H9 (cell line): ENCODE measurements around the gene RBFOX2. TPM values are rescaled to one million over a fixed set of nuclear protein-coding genes. Genes with fewer than 3 reads are reported as not detected.

Experiments used
- DNase-seq: peaks from one replicate; pipeline ENCODE4 v3.0.0-alpha.2; 2017
- H2AFZ ChIP-seq: one replicate; pipeline ENCODE4 v1.6.1; 2013; ENCODE audit warnings: mild to moderate bottlenecking, low read length, control low read depth, moderate library complexity
- H2AK5ac ChIP-seq: 2 replicates; pipeline ENCODE4 v1.6.1; 2013; ENCODE audit warnings: low read length, control low read depth, mixed read lengths; ENCODE audit not compliant: insufficient read length
- H2BK120ac ChIP-seq: one replicate; pipeline ENCODE4 v1.6.1; 2013; ENCODE audit warnings: low read depth, mild to moderate bottlenecking, low read length, control low read depth, inconsistent platforms; ENCODE audit not compliant: poor library complexity, severe bottlenecking
- H2BK12ac ChIP-seq: 2 replicates; pipeline ENCODE4 v1.6.1; 2013; ENCODE audit warnings: low read length, control low read depth, mixed read lengths, low read depth; ENCODE audit not compliant: insufficient read length
- H2BK15ac ChIP-seq: 2 replicates; pipeline ENCODE4 v1.6.1; 2013; ENCODE audit warnings: low read depth, low read length, control low read depth
- H2BK20ac ChIP-seq: one replicate; pipeline ENCODE4 v1.6.1; 2013; ENCODE audit warnings: low read depth, mild to moderate bottlenecking, low read length, control low read depth, inconsistent platforms; ENCODE audit not compliant: poor library complexity, severe bottlenecking
- H2BK5ac ChIP-seq: 2 replicates; pipeline ENCODE4 v1.6.1; 2013; ENCODE audit warnings: low read length, control low read depth, mixed read lengths; ENCODE audit not compliant: insufficient read length
- H3K14ac ChIP-seq: 2 replicates; pipeline ENCODE4 v1.6.1; 2013; ENCODE audit warnings: low read length, control low read depth; ENCODE audit not compliant: insufficient read depth
- H3K18ac ChIP-seq: 2 replicates; pipeline ENCODE4 v1.6.1; 2013; ENCODE audit warnings: low read depth, mild to moderate bottlenecking, mixed read lengths, low read length, control low read depth; ENCODE audit not compliant: insufficient read length
- H3K23ac ChIP-seq: 2 replicates; pipeline ENCODE4 v1.6.1; 2013; ENCODE audit warnings: low read length, control low read depth, mixed read lengths, low read depth; ENCODE audit not compliant: insufficient read length
- H3K23me2 ChIP-seq: 2 replicates; pipeline ENCODE4 v1.6.1; 2013; ENCODE audit warnings: low read depth, mild to moderate bottlenecking, mixed read lengths, low read length, control low read depth; ENCODE audit not compliant: insufficient read length, poor library complexity, severe bottlenecking
- H3K27ac ChIP-seq: 2 replicates; pipeline ENCODE4 v1.5.1; 2013; ENCODE audit warnings: low read length, control low read depth, mixed read lengths, low read depth; ENCODE audit not compliant: insufficient read length
- H3K27me3 ChIP-seq: 2 replicates; pipeline ENCODE4 v1.6.1; 2013; ENCODE audit warnings: low read length, control low read depth, inconsistent platforms; ENCODE audit not compliant: insufficient read depth
- H3K4ac ChIP-seq: 2 replicates; pipeline ENCODE4 v1.6.1; 2013; ENCODE audit warnings: low read depth, mild to moderate bottlenecking, control low read depth, inconsistent platforms, low read length, moderate library complexity
- H3K4me1 ChIP-seq: 2 replicates; pipeline ENCODE4 v1.6.1; 2013; ENCODE audit warnings: low read length, control low read depth, inconsistent platforms; ENCODE audit not compliant: insufficient read depth
- H3K4me2 ChIP-seq: 2 replicates; pipeline ENCODE4 v1.6.1; 2013; ENCODE audit warnings: low read length, control low read depth, mixed read lengths; ENCODE audit not compliant: insufficient read length, insufficient read depth
- H3K56ac ChIP-seq: 2 replicates; pipeline ENCODE4 v1.6.1; 2013; ENCODE audit warnings: low read depth, mild to moderate bottlenecking, mixed read lengths, low read length, control low read depth; ENCODE audit not compliant: insufficient read length
- H3K79me1 ChIP-seq: 2 replicates; pipeline ENCODE4 v1.6.1; 2013; ENCODE audit warnings: low read depth, mild to moderate bottlenecking, moderate library complexity, low read length, control low read depth, inconsistent platforms; ENCODE audit not compliant: insufficient read depth, poor library complexity, severe bottlenecking
- H3K79me2 ChIP-seq: 2 replicates; pipeline ENCODE4 v1.6.1; 2013; ENCODE audit warnings: low read length, control low read depth, inconsistent platforms; ENCODE audit not compliant: insufficient read depth
- H3K9ac ChIP-seq: 2 replicates; pipeline ENCODE4 v1.6.1; 2013; ENCODE audit warnings: low read length, control low read depth, mixed read lengths; ENCODE audit not compliant: insufficient read length; ENCODE audit errors: extremely low read depth
- H3K9me3 ChIP-seq: one replicate; pipeline ENCODE4 v1.6.1; 2013; ENCODE audit warnings: low read depth, low read length, inconsistent platforms; ENCODE audit not compliant: control insufficient read depth
- H3T11ph ChIP-seq: one replicate; pipeline ENCODE4 v1.6.1; 2013; ENCODE audit warnings: mild to moderate bottlenecking, low read length, control low read depth, inconsistent platforms
- H4K20me1 ChIP-seq: one replicate; pipeline ENCODE4 v1.6.1; 2013; ENCODE audit not compliant: control insufficient read depth, insufficient read length, insufficient read depth
- H4K5ac ChIP-seq: 2 replicates; pipeline ENCODE4 v1.6.1; 2013; ENCODE audit warnings: low read depth, mild to moderate bottlenecking, mixed read lengths, low read length, control low read depth; ENCODE audit not compliant: insufficient read length
- H4K8ac ChIP-seq: replicated peaks from 2 replicates; pipeline ENCODE4 v1.6.1; 2013; ENCODE audit warnings: low read length, control low read depth, mixed read lengths, low read depth; ENCODE audit not compliant: insufficient read length
- H4K91ac ChIP-seq: 2 replicates; pipeline ENCODE4 v1.6.1; 2013; ENCODE audit warnings: low read depth, mild to moderate bottlenecking, moderate library complexity, mixed read lengths, low read length, control low read depth; ENCODE audit not compliant: insufficient read length
- H3K27ac Mint-ChIP-seq, 3 experiments: 2 replicates in 2 of 3; 3 replicates in 1 of 3; pipeline ENCODE4 v1.8.0; 2020 to 2021; ENCODE audit warnings: mixed read lengths in 3 of 3, mild to moderate bottlenecking in 1 of 3, moderate library complexity in 1 of 3
- H3K27me3 Mint-ChIP-seq: 2 replicates; pipeline ENCODE4 v1.8.0; 2021; ENCODE audit warnings: low read depth, mild to moderate bottlenecking, moderate library complexity, mixed read lengths
- H3K36me3 Mint-ChIP-seq, 3 experiments: 2 replicates in 2 of 3; 3 replicates in 1 of 3; pipeline ENCODE4 v1.8.0; 2020 to 2021; ENCODE audit warnings: low read depth in 3 of 3, mixed read lengths in 3 of 3; ENCODE audit not compliant: insufficient read depth in 1 of 3
- H3K4me1 Mint-ChIP-seq, 2 experiments: 2 replicates each; pipeline ENCODE4 v1.8.0; 2020; ENCODE audit warnings: mixed read lengths in 2 of 2
- H3K4me3 Mint-ChIP-seq, 2 experiments: 2 replicates in 1 of 2; 3 replicates in 1 of 2; pipeline ENCODE4 v1.8.0; 2020 to 2021; ENCODE audit warnings: mild to moderate bottlenecking in 2 of 2, mixed read lengths in 2 of 2, moderate library complexity in 1 of 2
- H3K9me3 Mint-ChIP-seq, 2 experiments: 2 replicates in 1 of 2; 3 replicates in 1 of 2; pipeline ENCODE4 v1.8.0; 2020; ENCODE audit warnings: mild to moderate bottlenecking in 2 of 2, mixed read lengths in 2 of 2, moderate library complexity in 1 of 2
- CTCF ChIP-seq: fragments of 200-600 bp; sonication (generic); conservative IDR thresholded peaks from 3 replicates; pipeline ENCODE4 v1.8.0; 2021; ENCODE audit warnings: antibody characterized with exemption, mild to moderate bottlenecking
- WGBS: extraction: QIAGEN DNeasy Blood & Tissue Kit; methylation state at CpG from one replicate; pipeline ENCODE4 v1.1.7; 2013; ENCODE audit warnings: missing lambda C conversion rate, low lambda C conversion rate, mixed read lengths; ENCODE audit not compliant: insufficient read length; ENCODE audit errors: extremely low coverage; 5-methylcytosine and 5-hydroxymethylcytosine counted together
- total RNA-seq: library from RNA; stranded (reverse); gene quantifications from 2 replicates; pipeline ENCODE4 v1.2.1, GENCODE V29; 2021

The RBFOX2 gene
- total RNA-seq, 1 experiment from 2014 or later = 84.7 TPM

GRCh38 chr22:35963237-35963810 lies 65.3 kb downstream of the RBFOX2 start:
- Histone ChIP-seq H4K8ac (no peak overlapping the region), H2AFZ (no peak overlapping the region), H3K4me2 (no peak overlapping the region), H3K79me2 (peaks cover 16% of the 10 kb centered on the region; the same call in 1 of the 2 replicates), H3K4me1 (peaks cover 11% of the 10 kb centered on the region; the same call in 1 of the 2 replicates), H3K56ac (no peak overlapping the region), H3K18ac (no peak overlapping the region), H4K91ac (no peak overlapping the region), H2BK15ac (no peak overlapping the region), H3K9ac (no peak overlapping the region), H3K23ac (no peak overlapping the region), H2BK20ac (no peak overlapping the region), H3K27me3 (no peaks in the 10 kb centered on the region), H3T11ph (no peak overlapping the region), H2AK5ac (no peak overlapping the region), H2BK12ac (no peak overlapping the region), H3K23me2 (no peaks in the 10 kb centered on the region), H4K20me1 (no peaks in the 10 kb centered on the region), H3K4ac (no peak overlapping the region), H3K9me3 (no peaks in the 10 kb centered on the region), H3K14ac (no peak overlapping the region), H3K27ac (no peak overlapping the region), H2BK120ac (no peak overlapping the region), H3K79me1 (no peaks in the 10 kb centered on the region), H4K5ac (no peak overlapping the region), H2BK5ac (no peak overlapping the region)
- Mint-ChIP-seq H3K27ac (peak overlapping the region in 1 of 3 experiments; percentile 15; a peak in 3 of 7 replicates), H3K4me3 (no peak overlapping the region), H3K9me3 (no peaks in the 10 kb centered on the region), H3K4me1 (peaks cover 33 to 39% of the 10 kb centered on the region in 2 experiments), H3K27me3 (no peaks in the 10 kb centered on the region), H3K36me3 (no peaks in the 10 kb centered on the region)
- DNase-seq = no peak
- TF ChIP-seq CTCF = no peak
- no CpG with 5 or more reads among the region's 8 CpGs for WGBS
